GM21737 (cell line): Measurements from ENCODE around the gene SP2.

Experiments
- ATAC-seq: cut with Tn5 transposase; IDR thresholded peaks from one replicate; pipeline ENCODE4 v1.9.1; 2021; ENCODE audit warnings: mild to moderate bottlenecking, moderate library complexity; ENCODE audit not compliant: unreplicated experiment

The SP2 gene

DNA sequence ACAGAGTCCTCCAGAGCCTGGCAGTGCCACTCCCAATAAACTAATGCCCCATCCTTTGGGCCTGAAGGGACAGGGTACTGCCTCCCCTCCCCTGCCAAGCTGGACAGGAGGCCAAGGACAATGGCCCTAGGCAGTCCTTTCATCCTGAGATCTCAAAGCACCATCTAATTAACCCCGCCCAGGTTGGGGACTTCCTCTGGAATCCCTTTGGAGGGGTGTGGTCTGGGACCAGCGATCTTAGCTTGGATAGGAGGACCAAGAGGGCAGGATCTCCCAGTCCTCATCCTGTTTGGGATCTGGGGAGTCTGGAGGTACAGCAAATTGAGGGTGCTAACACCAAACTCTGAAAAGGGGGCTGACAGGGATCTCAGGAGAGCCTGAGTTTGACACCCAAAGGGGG lies 26.9 kb upstream of the SP2 start:
- no peak for ATAC-seq

- no peak for ATAC-seq
These were observed 26.0 kb upstream of the SP2 start for GRCh38 chr17:47870056-47870455.

- ATAC-seq: no peak
These were observed 25.0 kb upstream of the SP2 start for GRCh38 chr17:47871048-47871447.

- ATAC-seq: no peak
These were observed 23.9 kb upstream of the SP2 start for GRCh38 chr17:47872019-47872650.

DNA sequence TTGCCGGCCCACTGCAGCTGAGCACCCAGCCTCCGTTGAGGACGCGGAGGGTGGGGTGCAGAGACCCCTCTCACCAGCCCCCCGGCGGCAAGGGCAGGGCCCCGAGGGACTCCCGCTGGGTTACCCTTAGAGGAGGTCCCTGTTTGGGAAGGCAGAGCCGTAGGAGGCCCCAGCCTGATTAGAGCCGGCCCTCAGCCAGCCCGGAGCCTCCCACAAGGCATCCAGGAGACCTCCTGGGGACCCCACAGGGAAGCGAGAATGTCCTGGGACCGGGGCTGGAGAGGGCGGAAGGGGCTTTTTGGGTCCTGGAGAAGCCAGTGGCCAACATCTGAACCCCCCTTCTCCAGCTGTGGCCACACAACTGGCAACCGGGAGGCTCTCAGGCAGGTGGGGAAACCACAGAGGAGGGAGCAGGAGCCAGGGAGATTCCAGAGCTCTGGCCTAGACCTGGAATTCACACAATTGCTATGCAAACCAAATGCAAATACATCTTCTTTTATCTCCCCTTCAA lies 23.3 kb upstream of the SP2 start:
- ATAC-seq: no peak

- no peak for ATAC-seq
These were observed 22.6 kb upstream of the SP2 start for GRCh38 chr17:47873200-47874090.

DNA sequence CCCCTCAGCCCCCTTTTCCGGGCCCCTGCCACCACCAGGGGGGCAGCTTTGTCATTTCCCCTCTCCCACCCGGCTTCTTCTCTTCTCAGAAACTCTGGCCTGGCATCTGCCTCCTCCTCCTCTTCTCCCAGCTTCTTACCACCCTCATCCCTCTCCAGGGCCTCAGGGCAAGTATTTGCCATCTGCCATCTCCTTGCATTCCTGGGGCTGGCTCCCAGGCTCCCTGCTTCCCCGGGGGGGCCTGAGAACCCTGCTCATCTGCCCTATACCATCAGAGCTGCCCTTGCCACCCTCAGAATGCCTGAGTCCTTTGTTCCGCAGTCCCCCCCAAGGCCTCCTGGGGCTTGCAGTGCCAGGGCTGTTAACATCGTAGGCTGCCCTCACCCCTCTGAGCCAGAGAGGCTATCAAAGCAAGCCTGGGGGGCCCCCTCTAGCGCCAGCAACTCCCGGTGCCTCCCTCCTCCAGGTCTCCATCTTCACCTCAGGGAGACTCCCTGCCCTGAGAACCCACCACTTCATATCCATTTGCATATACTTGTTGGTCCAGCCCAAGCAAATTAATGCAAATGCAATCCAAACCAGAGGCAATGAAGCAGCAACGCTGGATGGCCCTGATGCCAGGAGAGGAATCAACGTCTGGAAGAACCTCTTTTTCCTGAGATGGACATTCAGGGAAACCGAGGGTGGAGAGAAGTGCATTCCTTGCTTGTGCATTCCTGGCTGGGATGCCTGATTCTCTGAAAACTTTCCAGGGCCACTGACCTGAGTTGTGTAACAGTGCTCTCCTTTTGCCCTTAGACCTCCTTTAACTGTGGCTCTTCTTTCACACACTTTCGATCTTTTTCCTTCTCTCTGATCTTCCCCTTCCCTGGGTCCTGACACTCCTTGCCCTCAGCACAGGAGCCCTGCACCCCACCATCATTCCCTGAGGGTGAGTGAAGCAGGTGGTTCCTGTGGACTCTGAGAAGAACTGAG lies 20.7 kb upstream of the SP2 start:
- no peak for ATAC-seq

- ATAC-seq: no peak
These were observed 18.5 kb upstream of the SP2 start for GRCh38 chr17:47877368-47878034.

GRCh38 chr17:47878203-47879027 lies 17.6 kb upstream of the SP2 start:
- ATAC-seq: no peak

DNA sequence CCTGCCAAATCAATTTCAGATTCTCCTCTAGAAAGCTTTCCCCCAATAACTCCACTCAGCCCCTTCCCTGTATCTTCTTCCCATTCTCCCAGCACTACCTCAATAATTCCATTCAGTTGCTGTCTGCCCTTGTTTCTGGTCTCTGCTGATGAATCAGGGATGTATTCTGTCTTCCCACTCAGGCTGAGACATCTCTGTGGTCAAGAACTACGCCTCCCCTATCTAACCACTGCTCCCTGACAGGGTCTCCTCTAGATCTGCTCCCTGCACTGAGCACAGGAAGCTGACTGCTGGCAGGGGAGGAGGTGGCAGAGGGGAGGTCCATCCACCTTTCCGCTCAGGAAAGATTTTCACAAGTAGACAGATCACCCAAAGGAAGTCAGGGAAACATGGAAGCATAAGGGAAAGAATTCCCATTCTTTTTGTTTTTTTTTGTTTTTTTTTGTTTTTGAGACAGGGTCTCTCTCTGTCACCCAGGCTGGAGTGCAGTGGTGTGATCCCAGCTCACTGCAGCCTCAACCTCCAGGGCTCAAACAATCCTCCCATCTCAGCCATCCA lies 16.9 kb upstream of the SP2 start:
- no peak for ATAC-seq

- ATAC-seq: no peak
These were observed 16.1 kb upstream of the SP2 start for GRCh38 chr17:47879776-47880454.

DNA sequence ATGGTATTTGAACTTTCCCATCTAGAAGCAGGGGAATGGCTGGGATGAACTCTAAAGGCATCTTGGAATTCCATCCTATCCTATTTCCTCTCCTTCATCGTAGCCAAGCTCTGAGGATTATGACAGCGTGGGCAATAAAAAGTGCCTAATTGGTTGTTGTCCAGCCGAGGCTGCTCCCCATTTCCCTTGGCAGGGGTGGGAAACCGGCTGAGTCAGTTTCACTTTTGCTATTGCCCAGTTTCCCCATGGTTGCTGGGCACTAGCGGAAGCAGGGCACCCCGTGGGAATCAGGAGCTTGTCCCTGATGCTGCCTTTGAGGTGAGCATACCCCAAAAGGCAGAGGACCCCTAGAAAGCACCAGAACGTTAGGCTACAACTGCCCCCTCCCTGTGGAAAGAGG lies 13.8 kb upstream of the SP2 start:
- ATAC-seq: no peak

GRCh38 chr17:47882695-47883588 lies 13.1 kb upstream of the SP2 start:
- ATAC-seq: no peak

DNA sequence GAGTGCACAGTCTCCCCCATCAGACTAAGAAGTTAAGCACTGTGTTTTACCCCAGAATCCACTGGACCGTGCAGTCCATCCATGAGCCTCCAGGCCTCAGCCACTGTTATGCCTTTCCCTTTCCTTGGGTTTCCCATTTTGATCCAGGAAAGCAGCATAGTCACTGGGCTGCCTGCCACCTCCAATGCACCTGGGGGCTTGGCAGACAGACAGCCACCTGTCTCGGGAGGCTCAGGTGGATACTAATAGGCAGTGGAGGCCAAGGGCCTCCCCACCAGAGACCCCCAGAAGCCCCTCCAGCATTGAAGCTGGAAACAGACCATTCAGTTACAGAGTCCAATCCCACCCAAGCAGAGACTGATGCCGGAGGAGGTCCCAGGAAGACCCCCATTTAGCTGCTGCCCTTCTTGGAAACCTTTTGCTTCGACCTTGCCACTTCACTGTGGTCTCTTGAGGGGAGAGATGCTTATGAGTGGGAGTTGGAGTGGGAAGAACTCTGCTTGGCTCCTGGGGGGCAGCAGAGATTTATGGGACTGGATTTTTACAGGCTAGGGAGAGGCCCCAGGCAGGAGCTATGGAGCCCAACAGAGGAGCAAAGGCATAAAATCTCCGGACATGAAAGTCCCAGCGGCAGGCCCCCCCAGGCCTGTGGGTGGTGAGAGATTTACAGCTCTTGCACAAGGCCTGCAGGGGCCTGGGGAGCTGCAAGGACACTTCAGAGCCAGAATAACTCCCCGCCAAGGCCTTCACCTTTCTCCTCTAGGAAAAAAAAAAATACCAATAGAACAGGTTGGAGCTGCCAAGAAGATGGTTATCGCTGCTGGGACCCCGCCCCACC lies 12.2 kb upstream of the SP2 start:
- ATAC-seq: no peak

DNA sequence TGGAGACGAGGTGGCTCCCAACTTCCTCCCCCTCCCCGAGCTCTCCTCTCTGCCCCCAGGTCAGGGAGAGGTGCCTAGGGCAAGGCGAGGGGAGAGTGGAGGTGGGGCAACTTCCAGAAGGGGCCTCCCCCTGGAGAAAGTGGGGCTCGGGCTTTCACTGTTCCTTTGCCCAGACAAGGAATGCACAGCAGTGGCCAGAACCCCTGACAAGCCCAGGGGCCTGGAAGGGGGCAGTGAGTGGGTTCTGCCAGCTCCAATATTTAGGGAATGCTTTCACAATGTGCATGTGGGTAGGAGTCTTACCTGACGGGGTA lies 11.7 kb upstream of the SP2 start:
- no peak for ATAC-seq

DNA sequence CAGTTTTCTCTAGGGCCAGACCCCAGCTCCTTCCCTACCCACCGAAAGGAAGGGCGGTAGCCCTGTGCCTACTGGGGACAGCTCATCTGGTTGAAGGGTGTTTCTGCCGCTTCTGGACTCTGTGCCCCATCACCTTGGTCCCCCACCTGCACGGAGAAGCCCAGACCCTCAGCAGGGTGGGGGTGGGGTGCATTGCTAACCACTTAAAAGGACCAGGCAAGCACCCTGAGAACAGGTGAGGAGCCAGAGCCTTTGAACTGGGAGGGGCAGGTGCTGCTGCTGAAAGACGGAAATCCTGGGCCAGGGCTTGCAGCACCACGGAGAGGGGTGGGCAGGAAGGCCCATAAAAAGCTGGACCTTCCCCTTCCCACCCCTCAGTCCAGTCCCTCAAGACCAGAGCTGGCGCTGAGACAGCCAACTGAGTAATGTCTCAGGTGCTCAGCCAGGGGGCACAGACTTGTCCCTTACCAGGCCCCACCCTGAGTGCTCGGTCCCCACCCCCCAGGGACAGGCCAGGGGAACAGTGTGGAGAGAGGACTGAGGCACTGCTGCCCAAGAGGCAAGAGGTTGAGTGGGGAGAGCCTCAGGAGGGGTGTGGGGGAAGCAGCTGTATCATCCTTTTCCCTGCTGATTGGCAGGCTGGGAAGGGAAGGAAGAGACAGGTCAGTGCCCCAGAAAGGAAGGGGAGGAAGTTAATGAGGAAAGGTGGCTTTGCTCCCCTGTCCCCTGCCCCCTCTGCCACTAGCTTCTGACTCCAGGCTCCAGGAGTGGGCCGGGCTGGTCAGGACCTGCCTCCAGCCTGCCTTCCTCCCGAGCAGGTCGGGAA lies 10.9 kb upstream of the SP2 start:
- ATAC-seq: no peak
